IPS-18a (cell line): ENCODE data around the gene CACNA1D.

Source experiments
- H3K27ac ChIP-seq: one replicate; pipeline ENCODE4 v1.5.1; 2013; ENCODE audit warnings: low read length
- H3K27me3 ChIP-seq: one replicate; pipeline ENCODE4 v1.6.1; 2013; ENCODE audit warnings: mild to moderate bottlenecking, low read length; ENCODE audit not compliant: control insufficient read depth, insufficient read depth
- H3K36me3 ChIP-seq: one replicate; pipeline ENCODE4 v1.6.1; 2013; ENCODE audit warnings: low read depth, low read length; ENCODE audit not compliant: control insufficient read depth
- H3K4me1 ChIP-seq: one replicate; pipeline ENCODE4 v1.6.1; 2013; ENCODE audit warnings: low read depth, low read length; ENCODE audit not compliant: control insufficient read depth
- H3K4me3 ChIP-seq: one replicate; pipeline ENCODE4 v1.5.1; 2013; ENCODE audit warnings: low read length
- H3K9ac ChIP-seq: one replicate; pipeline ENCODE4 v1.6.1; 2013; ENCODE audit warnings: mild to moderate bottlenecking, low read length, moderate library complexity
- H3K9me3 ChIP-seq: one replicate; pipeline ENCODE4 v1.6.1; 2013; ENCODE audit warnings: low read depth, low read length; ENCODE audit not compliant: control insufficient read depth

CACNA1D gene

DNA sequence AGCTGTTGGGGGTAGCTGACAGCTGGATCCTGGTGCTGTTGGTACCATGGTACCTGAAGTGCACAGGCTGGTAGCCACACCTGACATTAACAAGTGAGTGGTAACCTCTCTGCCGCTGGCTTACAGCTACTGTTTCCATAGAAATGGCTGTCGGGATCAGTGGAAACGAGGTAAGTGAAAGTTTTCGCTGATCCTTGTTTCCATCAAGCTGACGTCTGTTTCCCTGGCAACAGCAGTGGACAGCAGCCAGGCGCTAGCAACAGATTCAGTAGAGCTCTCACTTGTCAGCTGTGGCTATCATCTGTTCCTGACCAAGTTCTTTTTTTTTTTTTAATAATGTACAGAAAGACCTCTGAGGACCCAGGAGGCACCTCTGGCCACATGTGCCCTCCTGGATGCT lies 185.6 kb downstream of the CACNA1D start:
- Histone ChIP-seq H3K9me3 (no peaks in the 10 kb centered on the region), H3K4me3 (no peak overlapping the region), H3K27ac (no peak overlapping the region), H3K9ac (no peak overlapping the region), H3K4me1 (no peaks in the 10 kb centered on the region), H3K36me3 (no peaks in the 10 kb centered on the region), H3K27me3 (no peaks in the 10 kb centered on the region)

DNA sequence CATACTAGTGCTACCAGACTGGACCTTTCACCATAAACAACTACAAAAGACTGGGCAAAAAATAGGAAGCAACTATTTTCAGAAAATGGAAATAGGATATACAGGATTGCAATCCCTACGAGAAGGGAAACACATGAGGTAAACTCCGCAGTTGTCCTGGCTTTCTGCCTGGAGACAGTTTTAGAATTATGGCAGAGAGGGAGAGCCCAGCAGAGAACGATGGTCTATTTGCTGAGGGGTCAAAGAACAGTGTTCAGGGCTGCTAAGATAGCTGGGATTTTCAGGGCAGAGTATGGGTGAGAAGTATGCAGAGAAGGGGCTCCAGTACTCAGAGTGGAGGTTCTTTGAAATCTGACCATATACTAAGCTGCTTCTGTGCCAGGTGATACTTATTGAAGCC lies 188.4 kb downstream of the CACNA1D start:
- Histone ChIP-seq H3K27me3 (no peaks in the 10 kb centered on the region), H3K4me1 (no peaks in the 10 kb centered on the region), H3K9ac (no peak overlapping the region)

DNA sequence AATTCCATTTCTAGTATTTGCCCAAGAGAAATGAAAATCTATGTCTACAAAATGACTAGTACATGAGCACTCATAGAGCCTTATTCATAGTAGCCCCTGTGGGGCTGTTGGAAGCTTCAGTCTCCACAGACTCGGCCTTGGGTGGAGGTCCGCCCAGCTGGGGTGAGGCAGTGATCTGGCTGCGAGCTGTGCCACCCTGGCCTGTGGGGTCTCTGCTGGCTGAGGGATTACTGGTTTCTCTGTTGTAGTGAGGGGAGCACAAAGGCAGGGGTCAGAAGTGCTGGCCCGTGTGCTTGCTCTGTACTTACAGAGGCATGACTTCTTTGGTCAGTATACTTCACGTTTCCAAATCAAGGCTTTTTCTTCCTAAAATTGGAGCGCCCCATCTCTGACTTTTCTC lies 193.7 kb downstream of the CACNA1D start:
- H3K27me3 ChIP-seq: no peaks in the 10 kb centered on the region
- no peaks in the 10 kb centered on the region for H3K9me3 ChIP-seq
- no peak overlapping the region for H3K4me3 ChIP-seq
- no peak overlapping the region for H3K9ac ChIP-seq
- no peaks in the 10 kb centered on the region for H3K4me1 ChIP-seq
- no peaks in the 10 kb centered on the region for H3K36me3 ChIP-seq
- H3K27ac ChIP-seq: no peak overlapping the region

More for the DNA sequence above, 188.4 kb downstream of the CACNA1D start:
- Histone ChIP-seq H3K27ac (no peak overlapping the region), H3K36me3 (no peaks in the 10 kb centered on the region), H3K4me3 (no peak overlapping the region), H3K9me3 (no peaks in the 10 kb centered on the region)

DNA sequence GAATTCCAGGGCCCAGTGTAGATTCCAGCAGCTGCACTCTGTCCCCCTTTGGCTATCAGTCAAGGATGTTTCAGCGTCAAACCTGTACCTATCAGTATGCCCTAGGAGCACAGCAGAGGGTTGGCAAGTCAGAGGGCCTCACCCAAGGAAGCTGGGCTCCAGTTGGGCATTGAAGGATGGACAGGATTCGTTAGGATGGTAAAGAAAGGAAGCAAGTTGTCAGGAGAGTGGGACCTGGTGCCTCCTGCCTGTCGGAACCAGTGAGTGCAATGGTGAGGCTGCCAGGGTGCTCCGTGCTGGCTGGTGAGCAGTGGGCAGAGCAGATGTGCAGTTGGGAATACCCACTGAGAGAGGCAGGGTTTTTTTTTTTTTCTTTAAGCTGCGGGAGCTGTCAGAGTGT lies 194.6 kb downstream of the CACNA1D start:
- no peaks in the 10 kb centered on the region for H3K36me3 ChIP-seq
- H3K27ac ChIP-seq: no peak overlapping the region
- H3K27me3 ChIP-seq: no peaks in the 10 kb centered on the region
- H3K9ac ChIP-seq: no peak overlapping the region
- no peaks in the 10 kb centered on the region for H3K4me1 ChIP-seq
- no peaks in the 10 kb centered on the region for H3K9me3 ChIP-seq
- no peak overlapping the region for H3K4me3 ChIP-seq

DNA sequence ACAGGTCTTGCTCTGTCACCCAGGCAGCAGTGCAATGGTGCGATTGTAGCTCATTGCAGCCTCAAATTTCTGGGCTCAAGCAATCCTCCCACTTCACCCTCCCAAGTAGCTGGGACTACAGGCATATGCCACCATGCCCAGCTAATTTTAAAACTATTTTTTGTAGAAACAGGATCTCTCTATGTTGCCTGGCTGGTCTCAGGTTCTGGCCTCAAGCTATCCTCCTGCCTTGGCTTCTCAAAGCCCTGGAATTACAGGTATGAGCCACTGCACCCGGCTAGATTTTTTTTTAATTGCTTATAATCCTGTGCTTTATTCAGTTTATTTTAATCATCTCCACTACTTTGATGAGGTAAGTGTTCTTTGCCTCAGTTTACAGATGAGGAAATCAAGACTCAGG lies 195.3 kb downstream of the CACNA1D start:
- Histone ChIP-seq H3K36me3 (no peaks in the 10 kb centered on the region), H3K27me3 (no peaks in the 10 kb centered on the region), H3K4me3 (no peak overlapping the region), H3K27ac (no peak overlapping the region), H3K9ac (no peak overlapping the region), H3K9me3 (no peaks in the 10 kb centered on the region), H3K4me1 (no peaks in the 10 kb centered on the region)

DNA sequence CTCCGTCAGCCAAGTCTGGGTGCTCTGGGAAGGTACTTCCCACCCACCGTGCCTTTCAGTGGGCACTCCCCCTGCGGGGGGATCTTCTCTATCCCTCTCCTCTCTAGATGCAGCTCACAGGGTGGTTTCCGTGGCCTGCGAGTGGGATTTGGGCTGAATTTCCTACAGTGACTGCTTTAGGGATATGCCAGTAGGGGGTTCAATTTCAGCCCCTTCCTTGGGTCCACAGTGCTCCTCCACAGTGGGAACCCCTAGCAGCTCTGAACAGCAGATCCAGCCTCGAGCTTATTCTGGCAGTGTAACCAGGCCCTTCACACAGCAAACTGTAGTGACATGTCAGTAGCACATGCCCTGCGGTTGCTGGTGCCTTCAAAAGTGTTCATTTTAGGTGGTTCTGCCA lies 196.1 kb downstream of the CACNA1D start:
- Histone ChIP-seq H3K27me3 (no peaks in the 10 kb centered on the region), H3K27ac (no peak overlapping the region), H3K4me1 (no peaks in the 10 kb centered on the region), H3K9me3 (no peaks in the 10 kb centered on the region), H3K4me3 (no peak overlapping the region), H3K9ac (no peak overlapping the region), H3K36me3 (no peaks in the 10 kb centered on the region)

DNA sequence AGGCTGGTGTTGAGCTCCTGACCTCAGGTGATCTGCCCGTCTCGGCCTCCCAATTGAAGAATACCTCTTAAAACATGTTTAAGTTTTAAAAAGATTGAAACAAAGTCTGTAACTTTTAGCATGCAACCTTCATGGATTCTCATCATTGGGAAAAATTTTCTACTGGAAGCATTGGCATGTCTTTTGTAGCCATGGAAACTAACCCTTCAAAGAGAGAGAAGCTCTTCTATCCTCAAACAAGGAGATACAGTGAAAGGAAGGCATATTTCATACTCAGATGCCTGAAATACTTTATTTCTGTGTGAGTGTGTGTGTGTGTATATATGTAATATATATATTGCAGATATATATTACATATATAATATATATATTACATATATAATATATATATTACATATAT lies 196.9 kb downstream of the CACNA1D start:
- no peak overlapping the region for H3K4me3 ChIP-seq
- H3K27ac ChIP-seq: no peak overlapping the region
- no peaks in the 10 kb centered on the region for H3K27me3 ChIP-seq
- no peaks in the 10 kb centered on the region for H3K9me3 ChIP-seq
- no peak overlapping the region for H3K9ac ChIP-seq
- H3K4me1 ChIP-seq: no peaks in the 10 kb centered on the region
- H3K36me3 ChIP-seq: no peaks in the 10 kb centered on the region

DNA sequence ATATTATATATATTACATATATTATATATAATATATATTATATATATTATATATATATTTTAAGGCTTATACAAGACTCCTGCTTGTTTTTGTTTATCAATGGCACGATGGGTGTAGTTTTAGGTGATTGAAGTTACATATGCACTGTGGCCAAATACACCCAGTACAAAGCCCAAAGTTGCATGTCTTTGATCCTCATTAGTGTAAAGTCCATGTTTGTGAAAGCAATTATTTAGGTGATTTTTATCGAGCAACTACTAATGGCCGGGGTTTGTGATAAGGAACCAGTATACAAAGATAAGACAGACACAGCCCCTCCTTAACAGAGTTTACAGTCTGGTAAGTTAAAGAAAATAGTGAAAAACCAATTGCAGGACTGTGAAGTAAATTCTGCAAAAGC lies 197.5 kb downstream of the CACNA1D start:
- Histone ChIP-seq H3K27ac (no peak overlapping the region), H3K4me3 (no peak overlapping the region), H3K36me3 (no peaks in the 10 kb centered on the region), H3K4me1 (no peaks in the 10 kb centered on the region), H3K9ac (no peak overlapping the region), H3K9me3 (no peaks in the 10 kb centered on the region), H3K27me3 (no peaks in the 10 kb centered on the region)

DNA sequence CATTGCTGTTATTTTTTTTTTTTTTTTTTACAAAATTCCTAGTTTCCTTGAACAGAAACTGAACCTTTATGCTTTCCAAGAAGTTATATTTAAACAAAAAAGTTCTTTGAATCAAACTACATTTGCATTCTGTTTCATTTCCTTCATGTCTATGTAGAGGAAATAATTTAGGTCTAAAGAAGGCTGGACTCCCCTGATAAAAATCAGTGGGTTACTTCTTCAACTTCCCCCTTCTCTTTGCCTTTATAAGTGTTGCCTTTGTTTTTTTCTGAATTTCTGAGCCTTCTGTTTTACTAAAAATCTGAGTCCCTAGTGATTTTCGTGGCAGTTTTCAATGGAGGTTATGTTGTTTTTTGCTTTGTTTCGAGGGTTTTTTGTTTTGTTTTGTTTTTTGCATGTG lies 199.0 kb downstream of the CACNA1D start:
- Histone ChIP-seq H3K4me1 (no peaks in the 10 kb centered on the region), H3K36me3 (no peaks in the 10 kb centered on the region), H3K4me3 (no peak overlapping the region), H3K9ac (no peak overlapping the region), H3K27me3 (no peaks in the 10 kb centered on the region), H3K9me3 (no peaks in the 10 kb centered on the region), H3K27ac (no peak overlapping the region)

DNA sequence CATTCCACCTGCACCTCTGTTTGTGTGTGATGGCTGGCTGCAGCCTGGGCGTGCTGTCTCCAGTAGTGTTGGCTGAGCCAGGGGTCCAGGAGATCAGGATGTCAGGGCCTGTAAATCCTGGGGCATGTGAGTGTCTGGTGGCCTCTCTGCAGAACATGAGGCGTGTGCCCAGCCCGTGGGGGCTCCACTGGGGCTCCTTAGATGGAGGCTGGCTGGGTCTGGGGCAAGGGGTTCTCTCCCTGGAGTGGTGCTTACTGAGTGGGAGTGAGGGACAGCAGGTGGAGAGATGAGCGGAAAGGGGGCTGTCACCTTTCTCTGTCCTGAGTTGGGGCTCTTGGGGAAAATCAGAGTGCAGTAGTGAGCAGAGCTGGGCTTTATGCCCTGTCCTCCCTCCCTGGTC lies 199.6 kb downstream of the CACNA1D start:
- Histone ChIP-seq H3K27ac (no peak overlapping the region), H3K36me3 (no peaks in the 10 kb centered on the region)

DNA sequence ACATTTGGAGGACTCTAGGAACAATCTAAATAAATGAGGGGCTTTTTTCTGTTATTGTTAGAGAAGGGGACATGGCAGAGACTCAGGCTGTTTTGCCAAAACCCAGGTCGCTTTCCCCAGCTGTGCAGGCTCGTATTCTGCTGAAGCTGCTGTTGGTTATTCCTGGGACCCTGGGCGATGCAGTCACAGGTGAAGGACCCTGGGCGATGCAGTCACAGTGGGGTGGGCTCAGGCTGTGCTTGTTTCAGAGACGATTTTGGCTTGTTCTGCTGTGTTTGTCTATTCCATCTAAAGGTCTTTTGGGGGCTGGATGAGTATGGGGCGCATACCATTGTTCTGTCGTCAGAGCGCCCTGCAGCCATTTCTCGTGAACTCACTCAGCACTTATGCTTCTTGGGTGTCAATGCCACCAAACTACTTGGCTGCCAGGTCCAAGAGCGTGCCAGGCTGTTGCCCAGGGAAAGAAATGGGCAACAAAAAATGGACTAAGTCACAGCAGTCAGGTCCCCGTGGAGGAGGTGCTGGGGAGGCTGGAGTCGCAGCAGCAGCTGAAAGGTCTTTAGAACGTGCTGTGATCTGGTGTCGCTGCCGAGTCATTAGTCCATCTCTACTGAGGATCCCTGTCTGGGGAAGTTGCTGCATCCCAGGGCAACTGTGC lies 200.4 kb downstream of the CACNA1D start:
- Histone ChIP-seq H3K27me3 (no peaks in the 10 kb centered on the region), H3K36me3 (no peaks in the 10 kb centered on the region), H3K9me3 (no peaks in the 10 kb centered on the region), H3K4me1 (no peaks in the 10 kb centered on the region), H3K4me3 (no peak overlapping the region), H3K27ac (no peak overlapping the region), H3K9ac (no peak overlapping the region)

More for the DNA sequence above, 199.6 kb downstream of the CACNA1D start:
- Histone ChIP-seq H3K4me3 (no peak overlapping the region), H3K4me1 (no peaks in the 10 kb centered on the region), H3K27me3 (no peaks in the 10 kb centered on the region), H3K9ac (no peak overlapping the region), H3K9me3 (no peaks in the 10 kb centered on the region)

DNA sequence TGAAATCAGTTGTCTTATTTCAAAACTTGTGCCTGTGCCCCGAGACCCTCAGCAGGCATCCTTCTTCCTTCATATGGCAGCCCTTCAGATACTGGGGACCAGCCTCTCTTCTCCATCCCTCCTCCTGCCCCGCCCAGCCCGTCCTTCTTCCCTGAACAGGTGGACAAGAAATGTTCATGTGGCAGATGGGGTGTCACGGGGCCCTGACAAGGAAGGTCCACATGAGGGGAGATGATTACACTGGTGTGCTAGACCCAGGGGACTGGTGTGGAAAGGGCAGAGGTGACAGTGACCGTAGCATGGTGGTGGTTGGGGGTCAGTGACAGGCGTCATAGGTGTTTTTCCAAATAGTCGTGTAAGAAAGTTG lies 200.9 kb downstream of the CACNA1D start:
- H3K9me3 ChIP-seq: no peaks in the 10 kb centered on the region
- H3K4me3 ChIP-seq: no peak overlapping the region

More for the DNA sequence above, 200.9 kb downstream of the CACNA1D start:
- no peak overlapping the region for H3K9ac ChIP-seq
- H3K27ac ChIP-seq: no peak overlapping the region
- H3K4me1 ChIP-seq: no peaks in the 10 kb centered on the region
- no peaks in the 10 kb centered on the region for H3K27me3 ChIP-seq
- H3K36me3 ChIP-seq: no peaks in the 10 kb centered on the region
